ENCODE results near the gene TMEM117.
"Not testable (repeated sequence)": the region's sequence is repeated elsewhere in the genome, so short reads cannot be mapped to it uniquely, and the experiment has no call there.

The TMEM117 gene

DNA sequence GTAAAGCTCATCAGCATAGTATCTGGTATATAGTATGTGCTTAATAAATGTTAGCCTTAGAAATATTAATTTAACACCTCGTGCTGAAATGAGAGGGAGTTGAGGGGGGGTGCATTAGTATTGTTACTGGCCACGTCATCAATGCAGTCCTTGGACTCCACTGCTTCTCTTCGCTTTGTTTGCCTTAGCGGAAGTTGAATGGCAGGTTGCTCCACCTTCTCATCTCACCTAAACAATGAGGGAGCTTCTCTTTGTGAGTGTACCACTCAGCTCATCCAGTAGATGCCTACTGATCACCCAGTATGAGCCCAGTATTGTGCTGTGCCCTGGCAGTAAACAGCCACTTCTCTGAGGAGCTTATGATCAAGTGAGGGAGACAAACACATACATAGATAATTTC is 4.5 kb downstream of the TMEM117 start:
- no peak for DNase-seq (ENCODE audit: low read depth, low spot score)

DNA sequence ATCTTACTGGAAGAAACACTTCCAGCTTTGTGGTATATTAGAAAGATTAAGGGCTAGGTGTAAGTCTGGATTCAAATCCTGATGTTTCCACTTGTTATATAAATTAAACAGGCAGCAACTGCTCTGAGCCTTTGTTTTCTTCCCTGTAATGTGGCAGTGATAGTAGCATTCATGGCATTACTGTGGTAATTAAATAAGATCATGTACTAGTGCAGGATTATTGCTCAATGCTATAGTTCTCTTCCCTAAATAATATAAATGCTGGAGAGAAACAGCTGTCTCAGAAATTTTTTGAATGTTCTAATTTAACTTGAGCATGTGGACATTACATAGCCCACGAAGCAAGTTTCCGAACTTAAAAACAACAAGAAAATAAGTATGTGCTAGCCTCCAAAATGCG is 5.4 kb downstream of the TMEM117 start:
- DNase-seq (ENCODE audit: low read depth, low spot score), result no peak

DNA sequence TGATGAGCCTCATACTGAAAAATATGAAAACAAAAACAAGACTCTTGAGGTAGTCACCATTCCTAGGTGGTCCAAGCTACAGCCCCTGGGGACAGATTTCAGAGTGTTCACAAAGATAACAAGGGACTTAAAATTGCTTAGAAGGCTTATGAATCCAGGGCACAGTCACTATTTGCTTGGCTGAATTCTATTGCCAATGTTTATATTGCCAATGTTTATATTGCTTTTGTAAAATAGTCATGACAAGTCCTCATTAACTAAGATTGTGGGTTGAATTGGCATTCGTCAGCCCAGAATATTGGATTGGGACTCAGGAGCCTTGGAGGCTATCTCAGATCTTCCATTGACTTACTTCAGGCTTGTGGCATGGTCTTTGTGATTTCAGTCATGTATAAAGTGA is 6.4 kb downstream of the TMEM117 start:
- peak; percentile 16 for DNase-seq (ENCODE audit: low read depth, low spot score)

DNA sequence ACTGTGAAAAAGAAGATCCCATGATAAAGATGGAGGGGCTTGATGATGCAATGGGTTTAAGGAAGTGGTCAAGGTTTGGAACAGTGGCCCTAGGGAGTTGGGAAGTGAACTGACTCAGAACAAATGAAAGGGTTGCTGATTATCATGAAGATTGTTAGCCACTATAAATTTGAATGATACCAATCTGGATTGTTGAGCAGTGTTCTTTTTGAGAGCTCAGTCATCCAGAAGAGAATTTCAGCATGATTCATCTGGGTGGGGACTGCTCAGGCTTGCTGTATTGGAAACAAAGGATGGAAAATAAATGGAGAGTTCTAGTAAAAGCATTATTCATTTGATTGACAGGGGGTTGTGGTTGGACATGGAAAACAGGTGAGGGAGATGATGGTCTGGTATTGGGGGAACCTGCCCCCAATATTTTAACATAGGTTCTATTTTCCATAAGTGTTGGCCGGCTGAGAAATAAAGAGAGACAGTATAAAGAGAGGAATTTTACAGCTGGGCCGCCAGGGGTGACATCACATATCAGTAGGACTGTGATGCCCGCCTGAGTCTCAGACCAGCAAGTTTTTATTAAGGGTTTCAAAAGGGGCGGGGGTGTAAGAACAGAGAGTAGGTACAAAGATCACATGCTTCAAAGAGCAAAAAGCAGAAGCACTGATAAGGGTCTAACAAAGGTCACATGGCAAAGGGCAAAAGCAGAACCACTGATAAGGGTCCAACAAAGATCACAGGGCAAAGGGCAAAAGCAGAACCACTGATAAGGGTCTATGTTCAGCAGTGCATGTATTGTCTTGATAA is 11.7 kb downstream of the TMEM117 start:
- peak; percentile 80 for DNase-seq (ENCODE audit: low read depth, low spot score)

DNA sequence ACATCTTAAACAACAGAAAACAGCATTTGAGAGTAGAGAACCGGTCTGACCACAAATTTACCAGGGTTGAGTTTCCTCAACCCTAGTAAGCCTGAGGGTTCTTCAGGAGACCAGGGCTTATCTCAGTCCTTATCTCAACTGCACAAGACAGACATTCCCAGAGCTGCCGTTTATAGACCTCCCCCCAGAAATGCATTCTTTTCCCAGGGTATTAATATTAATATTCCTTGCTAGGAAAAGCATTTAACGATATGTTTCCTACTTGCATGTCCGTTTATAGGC is 12.3 kb downstream of the TMEM117 start:
- DNase-seq (ENCODE audit: low read depth, low spot score), result no peak

DNA sequence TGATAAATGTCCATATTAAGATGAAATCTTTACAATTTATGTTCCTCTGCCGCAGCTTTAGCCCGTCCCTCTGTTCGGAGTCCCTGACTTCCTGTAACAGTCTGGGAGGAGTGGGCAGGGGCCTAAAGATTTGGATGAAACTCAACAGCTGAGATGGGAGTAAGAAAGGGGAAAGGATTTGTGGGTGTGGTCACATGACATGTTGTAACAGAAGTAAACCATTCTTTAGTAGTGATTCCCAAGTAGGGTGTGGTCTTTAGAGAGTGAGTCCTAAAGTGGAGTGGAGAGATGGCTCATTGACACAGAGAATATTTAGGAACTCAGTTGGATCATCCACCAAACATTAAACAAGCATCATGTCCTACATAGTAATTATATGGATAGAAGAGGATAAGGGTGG is 12.9 kb downstream of the TMEM117 start:
- DNase-seq (ENCODE audit: low read depth, low spot score), result no peak

DNA sequence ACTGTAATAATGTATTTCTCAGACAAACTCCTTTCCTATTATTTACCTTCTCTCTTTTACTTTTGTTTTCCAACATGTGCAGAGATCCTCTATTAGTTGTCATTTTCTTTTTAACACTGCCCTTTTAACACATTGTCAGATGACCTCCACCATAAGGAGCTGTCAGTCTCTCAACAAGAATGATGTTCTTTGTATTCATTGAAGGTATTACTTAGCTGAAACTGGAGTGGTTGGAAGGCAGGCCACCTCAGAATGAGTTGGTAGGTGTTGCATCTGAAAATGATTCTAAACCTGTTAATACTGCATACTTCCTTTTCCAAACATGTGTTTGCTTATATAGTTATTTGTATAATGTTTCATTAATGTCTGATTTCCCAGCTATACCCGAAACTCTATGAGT is 16.9 kb downstream of the TMEM117 start:
- no peak for DNase-seq (ENCODE audit: low read depth, low spot score)

DNA sequence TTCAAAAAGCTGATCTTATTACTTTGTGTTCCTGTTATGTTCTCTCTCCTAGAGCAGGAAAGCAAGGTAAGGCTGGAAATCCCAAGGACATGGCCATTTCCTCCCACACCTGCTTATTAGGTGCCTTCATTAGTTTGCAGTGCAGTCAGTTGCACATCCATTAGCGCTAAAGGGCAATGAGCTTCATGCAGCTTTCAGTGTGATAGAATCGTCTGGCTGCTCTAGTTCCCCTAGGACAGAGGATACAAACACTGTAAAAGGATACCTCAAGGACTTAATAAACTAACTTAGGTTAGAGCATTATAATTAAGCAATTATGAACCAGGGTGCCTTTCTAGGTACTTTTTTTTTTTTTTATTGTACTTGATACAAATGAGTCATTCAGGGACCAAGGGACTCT is 21.1 kb downstream of the TMEM117 start:
- DNase-seq (ENCODE audit: low read depth, low spot score), result no peak

DNA sequence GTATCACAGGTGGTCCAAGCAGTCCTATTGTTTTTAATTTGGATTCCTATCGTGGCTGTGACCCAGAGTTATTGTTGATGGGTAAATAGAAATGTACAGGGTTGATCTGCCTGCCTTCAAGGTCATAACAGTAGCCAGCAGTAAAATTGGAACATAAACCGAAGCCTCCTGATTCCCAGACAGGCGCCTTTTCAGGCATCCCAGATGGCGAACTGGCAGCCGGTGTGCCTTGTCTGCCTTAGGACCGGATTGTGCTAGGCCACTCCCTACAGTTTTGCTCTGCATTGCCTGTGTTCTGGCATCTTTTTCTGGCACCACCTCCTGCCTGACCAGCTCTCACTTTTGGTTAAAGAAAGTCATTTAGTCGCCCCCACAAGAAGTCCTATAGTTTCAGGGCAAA is 22.2 kb downstream of the TMEM117 start:
- no peak for DNase-seq (ENCODE audit: low read depth, low spot score)

DNA sequence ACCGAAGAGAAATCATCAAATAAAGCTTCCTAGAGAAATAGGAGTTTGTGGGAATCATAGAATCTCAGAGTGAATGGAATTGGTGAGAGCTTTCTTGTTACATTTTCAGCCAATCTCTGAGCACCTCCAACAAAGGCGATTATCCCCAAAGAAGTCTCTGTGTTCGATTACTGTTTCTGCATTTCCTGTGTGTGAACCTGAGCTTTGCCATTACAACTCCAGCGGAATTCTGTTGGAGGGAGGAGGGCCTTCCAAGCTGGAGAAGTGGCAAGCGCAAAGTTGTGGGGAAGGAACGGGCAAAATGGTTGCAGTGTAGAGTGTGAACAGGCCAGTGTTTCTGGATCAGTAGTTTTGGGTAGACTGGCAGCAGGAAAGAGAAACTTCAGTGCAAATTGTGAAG is 23.1 kb downstream of the TMEM117 start:
- no peak for DNase-seq (ENCODE audit: low read depth, low spot score)

DNA sequence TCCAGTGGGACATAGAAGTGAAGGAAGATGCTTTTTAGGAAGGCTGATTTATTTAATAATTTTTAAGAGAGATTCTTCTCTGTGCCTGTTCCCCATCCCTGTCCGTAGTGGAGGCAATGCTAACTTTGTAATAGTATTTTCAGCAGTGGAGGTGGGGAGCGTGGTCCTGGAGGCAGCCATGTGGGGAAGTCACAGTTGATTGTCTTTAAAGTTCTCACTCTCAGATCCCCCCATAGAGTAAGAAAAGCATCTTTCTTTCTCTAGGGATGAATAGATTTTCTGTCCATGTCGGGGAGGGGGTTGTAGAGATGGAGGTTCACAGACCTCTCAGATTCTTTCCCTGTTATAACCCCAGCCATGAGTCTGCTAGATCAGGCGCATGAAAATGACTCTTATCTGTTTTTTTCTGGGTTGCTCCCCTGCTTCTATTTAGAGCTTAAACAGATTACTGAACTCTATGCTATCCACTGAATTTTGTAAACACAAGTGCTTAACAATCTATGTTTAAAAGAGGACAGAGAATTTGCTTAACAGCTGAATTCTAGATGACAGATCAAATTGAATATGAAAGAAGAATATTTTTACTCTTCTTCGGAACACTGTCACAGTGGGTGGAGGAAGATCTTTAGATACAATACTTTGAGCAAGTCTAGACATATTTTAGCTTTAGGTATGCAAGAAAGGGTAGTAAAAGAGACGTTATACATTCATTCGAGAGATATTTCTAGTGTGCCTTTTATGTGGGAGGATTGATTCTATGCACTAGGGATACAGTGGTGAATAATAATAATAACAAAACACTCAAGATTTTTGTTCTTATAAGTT is 25.3 kb downstream of the TMEM117 start:
- no peak for DNase-seq (ENCODE audit: low read depth, low spot score)

DNA sequence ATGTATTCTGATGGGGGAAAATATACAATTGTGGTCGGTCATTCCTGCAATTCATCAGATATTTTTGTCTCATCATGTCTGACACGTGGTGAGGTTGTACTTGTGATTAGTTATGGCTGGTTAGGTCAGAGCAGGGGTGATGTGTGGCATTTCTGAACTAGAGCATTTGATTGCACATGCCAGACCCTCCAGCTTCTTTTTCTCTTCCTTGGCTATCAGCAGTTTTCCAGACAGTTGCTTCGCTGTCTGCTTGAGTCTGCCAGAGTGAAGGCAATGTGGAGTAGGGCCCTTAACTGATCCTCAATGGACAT is 25.9 kb downstream of the TMEM117 start:
- DNase-seq (ENCODE audit: low read depth, low spot score), result no peak

DNA sequence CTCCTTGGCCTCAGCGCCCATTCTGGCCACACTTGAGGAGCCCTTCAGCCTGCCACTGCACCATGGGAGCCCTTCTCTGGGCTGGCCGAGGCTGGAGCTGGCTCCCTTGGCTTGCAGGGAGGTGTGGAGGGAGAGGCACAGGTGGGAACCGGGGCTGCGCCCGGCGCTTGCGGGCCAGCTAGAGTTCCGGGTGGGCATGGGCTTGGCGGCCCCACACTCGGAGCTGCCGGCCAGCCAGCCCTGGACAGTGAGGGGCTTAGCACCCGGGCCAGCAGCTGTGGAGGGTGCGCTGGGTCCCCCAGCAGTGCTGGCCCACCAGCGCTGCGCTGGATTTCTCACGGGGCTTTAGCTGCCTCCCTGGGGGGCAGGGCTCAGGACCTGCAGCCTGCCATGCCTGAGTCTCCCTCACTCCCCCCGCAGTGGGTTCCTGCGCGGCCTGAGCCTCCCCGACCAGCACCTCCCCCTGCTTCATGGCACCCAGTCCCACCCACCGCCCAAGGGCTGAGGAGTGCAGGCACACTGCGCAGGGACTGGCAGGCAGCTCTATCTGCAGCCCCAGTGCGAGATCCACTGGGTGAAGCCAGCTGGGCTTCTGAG is 28.0 kb downstream of the TMEM117 start:
- DNase-seq (ENCODE audit: low read depth, low spot score), result no peak

DNA sequence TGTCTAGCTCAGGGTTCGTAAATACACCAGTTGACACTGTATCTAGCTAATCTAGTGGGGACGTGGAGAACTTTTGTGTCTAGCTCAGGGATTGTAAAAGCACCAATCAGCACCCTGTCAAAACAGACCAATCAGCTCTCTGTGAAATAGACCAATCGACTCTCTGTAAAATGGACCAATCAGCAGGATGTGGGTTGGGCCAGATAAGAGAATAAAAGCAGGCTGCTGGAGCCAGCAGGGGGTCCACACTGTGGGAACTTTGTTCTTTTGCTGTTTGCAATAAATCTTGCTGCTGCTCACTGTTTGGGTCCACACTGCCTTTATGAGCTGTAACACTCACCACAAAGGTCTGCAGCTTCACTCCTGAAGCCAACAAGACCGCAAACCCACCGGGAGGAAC is 28.7 kb downstream of the TMEM117 start:
- not testable (repeated sequence) for DNase-seq (ENCODE audit: low read depth, low spot score)

DNA sequence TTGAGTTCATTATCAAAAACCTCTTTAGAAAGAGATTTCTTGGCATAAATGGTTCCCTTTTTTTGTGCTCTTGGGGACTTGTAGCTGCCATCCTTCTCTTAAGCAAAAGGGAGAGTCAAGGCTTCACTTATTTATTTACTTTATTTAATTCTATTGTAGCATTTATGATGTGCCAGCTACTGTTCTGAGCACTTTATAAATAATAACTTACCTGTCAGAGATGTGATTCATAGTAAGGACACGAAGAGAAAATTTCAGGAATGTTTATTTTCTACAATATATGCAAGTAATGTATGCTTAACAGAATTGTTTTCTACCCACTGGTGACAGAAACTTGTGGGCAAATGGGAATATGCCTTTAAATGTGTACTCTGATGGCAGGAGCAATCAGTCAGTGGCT is 33.3 kb downstream of the TMEM117 start:
- DNase-seq (ENCODE audit: low read depth, low spot score), result no peak

DNA sequence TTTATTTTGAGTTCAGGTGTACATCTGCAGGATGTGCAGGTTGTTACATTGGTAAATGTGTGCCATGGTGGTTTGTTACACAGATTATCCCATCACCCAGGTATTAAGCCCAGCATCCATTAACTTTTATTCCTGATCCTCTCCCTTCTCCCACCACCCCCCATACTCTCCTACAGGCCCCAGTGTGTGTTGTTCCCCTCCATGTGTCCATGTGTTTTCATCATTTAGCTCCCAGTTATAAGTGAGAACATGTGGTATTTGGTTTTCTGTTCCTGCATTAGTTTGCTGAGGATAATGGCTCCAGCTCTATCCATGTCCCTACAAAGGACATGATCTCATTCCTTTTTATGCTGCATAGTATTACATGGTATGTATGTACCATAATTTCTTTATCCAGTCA is 33.9 kb downstream of the TMEM117 start:
- not testable (repeated sequence) for DNase-seq (ENCODE audit: low read depth, low spot score)

DNA sequence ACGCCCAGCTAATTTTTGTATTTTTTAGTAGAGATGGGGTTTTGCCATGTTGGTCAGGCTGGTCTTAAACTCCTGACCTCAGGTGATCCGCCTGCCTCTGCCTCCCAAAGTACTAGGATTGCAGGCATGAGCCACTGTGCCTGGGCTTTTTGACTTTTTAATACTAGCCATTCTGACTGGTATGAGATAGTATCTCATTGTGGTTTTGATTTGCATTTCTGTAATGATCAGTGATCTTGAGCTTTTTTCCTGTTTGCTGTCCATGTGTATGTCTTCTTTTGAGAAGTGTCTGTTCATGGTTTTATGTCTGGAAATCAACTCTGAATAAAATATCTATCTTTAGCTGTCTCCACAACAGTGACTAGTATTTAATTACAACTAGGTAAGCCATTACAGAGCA is 35.4 kb downstream of the TMEM117 start:
- DNase-seq (ENCODE audit: low read depth, low spot score), result not testable (repeated sequence)

DNA sequence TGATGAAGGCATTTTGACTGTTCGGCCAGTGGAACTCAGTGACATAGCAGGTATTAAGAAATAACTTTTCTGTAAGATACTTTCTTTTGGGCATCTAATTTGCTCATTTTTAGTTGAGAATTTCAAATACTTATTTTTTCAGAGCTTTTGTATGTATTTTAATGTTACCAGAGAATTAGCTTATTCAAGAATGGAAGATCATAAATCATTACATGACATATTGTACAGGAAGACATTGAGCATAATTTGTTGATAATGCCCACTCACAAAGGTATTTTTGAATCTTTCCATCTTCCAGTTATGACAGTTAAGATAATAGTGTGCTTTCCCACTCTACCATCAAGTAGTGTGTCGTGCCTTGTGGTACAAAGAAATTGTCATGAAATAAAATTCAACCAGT is 36.5 kb downstream of the TMEM117 start:
- DNase-seq (ENCODE audit: low read depth, low spot score), result no peak

DNA sequence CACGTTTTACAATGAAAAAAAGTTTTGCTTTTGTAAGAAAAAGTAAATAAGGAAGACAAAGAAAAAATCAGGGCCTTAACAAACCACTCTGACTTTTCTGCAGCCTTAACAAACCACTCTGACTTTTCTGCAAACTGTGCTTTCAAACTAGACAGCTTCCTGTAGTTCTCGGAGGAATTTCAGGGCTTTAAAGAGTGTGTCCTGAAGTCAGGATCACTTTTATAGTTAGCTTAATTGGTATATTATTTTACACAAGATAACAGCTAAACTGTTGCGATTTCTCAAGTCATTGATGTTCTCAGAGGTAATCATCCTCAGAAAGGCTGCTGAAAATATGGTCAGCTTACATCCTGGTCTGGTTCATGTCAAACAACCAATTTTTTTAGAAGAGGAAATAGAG is 42.2 kb downstream of the TMEM117 start:
- no peak for DNase-seq (ENCODE audit: low read depth, low spot score)

DNA sequence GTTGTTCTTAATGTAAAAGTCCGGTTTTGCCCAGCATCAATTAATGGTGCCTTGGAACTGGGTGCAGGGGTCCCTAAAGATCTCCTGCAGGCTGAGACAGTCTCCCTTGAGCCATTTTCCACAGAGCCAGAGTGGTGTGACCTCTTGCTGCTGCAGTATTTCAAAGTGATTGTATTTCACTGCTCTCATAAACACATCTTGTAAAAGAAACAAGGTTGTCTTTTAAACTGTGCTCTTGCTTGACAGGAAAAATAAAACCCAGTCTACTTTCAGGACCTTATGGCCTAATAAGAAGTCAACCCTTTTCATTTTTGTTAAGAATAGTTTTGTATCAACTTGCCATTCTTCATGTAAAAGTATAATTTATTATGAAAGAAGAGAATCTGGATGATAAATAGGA is 44.7 kb downstream of the TMEM117 start:
- DNase-seq (ENCODE audit: low read depth, low spot score), result no peak

DNA sequence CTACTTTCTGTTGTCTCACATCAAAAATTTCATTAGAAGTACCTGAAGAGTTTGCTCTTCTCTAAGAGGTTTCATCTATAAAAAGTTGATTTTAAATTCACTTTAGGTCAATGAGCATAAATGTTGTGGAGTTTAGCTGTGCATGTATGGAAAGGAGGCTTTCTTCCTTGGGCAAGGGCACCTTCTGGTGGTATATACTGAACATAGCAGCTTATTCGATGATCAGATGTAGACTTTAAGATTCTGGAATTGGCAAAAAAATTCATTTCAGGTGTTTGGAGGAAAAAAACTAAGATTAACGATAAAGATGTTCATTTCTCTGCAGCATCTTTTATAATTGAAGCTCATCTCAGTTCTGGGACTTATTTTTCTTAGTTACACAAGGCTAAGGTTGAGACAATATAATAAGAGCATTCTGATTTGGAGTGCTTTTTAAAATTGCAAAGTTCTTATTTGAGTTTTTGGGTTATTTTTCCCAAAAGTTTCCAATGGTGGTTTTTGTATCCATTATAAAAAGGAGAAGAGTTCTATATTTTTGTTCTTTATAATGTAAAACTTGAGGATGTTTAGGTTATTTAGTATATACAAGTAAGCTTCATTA is 46.8 kb downstream of the TMEM117 start:
- peak; percentile 73 for DNase-seq (ENCODE audit: low read depth, low spot score)

DNA sequence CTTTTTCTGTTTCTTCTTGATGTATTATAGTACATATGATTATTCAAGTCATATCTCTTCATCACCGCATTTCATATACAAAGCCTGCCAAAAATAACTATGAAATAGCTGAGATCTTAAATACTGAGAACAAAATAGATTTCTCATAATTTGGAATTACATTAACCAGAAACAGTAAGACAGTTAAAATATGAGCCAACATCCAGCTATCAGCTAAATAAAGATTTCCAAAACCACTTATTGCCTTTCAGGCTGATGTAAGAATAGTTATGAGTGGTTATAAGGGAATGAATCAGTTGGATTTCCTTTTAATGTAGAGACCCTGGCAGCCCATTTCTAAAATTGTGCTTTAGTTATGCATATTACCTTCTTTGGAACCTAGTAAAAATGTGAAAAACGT is 47.4 kb downstream of the TMEM117 start:
- DNase-seq (ENCODE audit: low read depth, low spot score), result no peak

DNA sequence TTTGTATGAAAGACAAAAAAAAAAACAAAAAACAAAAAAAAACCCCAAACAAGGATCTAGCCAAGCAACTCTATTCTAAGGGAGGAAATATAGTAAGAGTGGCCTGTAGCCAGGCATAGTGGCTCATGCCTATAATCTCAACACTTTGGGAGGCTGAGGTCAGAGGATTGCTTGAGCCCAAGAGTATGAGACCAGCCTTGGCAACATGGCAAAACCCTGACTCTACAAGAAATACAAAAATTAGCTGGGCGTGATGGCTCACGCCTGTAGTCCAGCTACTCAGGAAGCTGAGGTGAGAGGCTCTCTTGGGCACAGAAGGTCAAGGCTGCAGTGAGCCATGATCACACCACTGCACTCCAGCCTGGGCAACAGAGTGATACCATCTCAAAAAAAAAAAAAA is 47.9 kb downstream of the TMEM117 start:
- DNase-seq (ENCODE audit: low read depth, low spot score), result no peak
